H1 (cell line): ENCODE results near the gene ARF3. TPM values are rescaled to one million over a fixed set of nuclear protein-coding genes. Genes with fewer than 3 reads are reported as not detected.

Source experiments
- CTCF ChIA-PET: fragments of 300-600 bp; sonication (Branson Sonifier 250); formaldehyde crosslinking; loops from one replicate; lab custom pipeline; 2021; ENCODE audit not compliant: partially characterized antibody; lab: Charles Lee
- POLR2A ChIA-PET: fragments of 300-600 bp; sonication (Branson Sonifier 250); formaldehyde crosslinking; loops from one replicate; lab custom pipeline; 2021; ENCODE audit warnings: inconsistent platforms; ENCODE audit not compliant: partially characterized antibody; lab: Charles Lee
- DNase-seq, 2 experiments: peaks; one replicate each; pipeline versions ENCODE4 v3.0.0 to v3.0.0-alpha.2; 2010 to 2022; ENCODE audit warnings: low spot score in 2 of 2, low read depth in 1 of 2, mixed read lengths in 1 of 2
- FAIRE-seq: peaks from 2 replicates; lab custom pipeline; 2011; peaks lifted over from hg19 to GRCh38; lab: Jason Lieb, UNC
- H2AFZ ChIP-seq: 2 replicates; pipeline ENCODE4 v1.8.1; 2012; ENCODE audit warnings: low read length, inconsistent platforms
- H2AK5ac ChIP-seq: 2 replicates; pipeline ENCODE4 v1.6.1; 2013; ENCODE audit warnings: low read depth, low read length
- H2BK120ac ChIP-seq: replicated peaks from 2 replicates; pipeline ENCODE3; 2013; ENCODE audit warnings: low read depth, low read length, inconsistent platforms
- H2BK12ac ChIP-seq: 2 replicates; pipeline ENCODE4 v1.6.1; 2013; ENCODE audit warnings: low read depth, low read length
- H2BK15ac ChIP-seq: 2 replicates; pipeline ENCODE4 v1.6.1; 2013; ENCODE audit warnings: low read length
- H2BK20ac ChIP-seq: 2 replicates; pipeline ENCODE4 v1.6.1; 2013; ENCODE audit warnings: low read length
- H2BK5ac ChIP-seq: 2 replicates; pipeline ENCODE4 v1.6.1; 2013; ENCODE audit warnings: low read depth, low read length
- H3K14ac ChIP-seq: 2 replicates; pipeline ENCODE4 v1.6.1; 2013; ENCODE audit warnings: inconsistent platforms; ENCODE audit not compliant: insufficient read length
- H3K18ac ChIP-seq: 2 replicates; pipeline ENCODE4 v1.6.1; 2013; ENCODE audit warnings: low read length; ENCODE audit errors: extremely low read depth
- H3K23ac ChIP-seq: 2 replicates; pipeline ENCODE4 v1.6.1; 2013; ENCODE audit warnings: inconsistent platforms; ENCODE audit not compliant: insufficient read length
- H3K23me2 ChIP-seq: 2 replicates; pipeline ENCODE4 v1.6.1; 2013; ENCODE audit warnings: low read depth, low read length
- H3K27ac ChIP-seq: 2 replicates; pipeline ENCODE4 v1.6.1; 2011; ENCODE audit warnings: low read depth, low read length, inconsistent platforms
- H3K27me3 ChIP-seq, 4 experiments: replicated peaks in 1 of 4; 1 replicate in 1 of 4; 2 replicates in 3 of 4; pipeline versions ENCODE4 v1.6.1 to v1.8.1; 2011 to 2013; ENCODE audit warnings: low read length in 3 of 4, mild to moderate bottlenecking in 3 of 4, inconsistent platforms in 2 of 4, mixed read lengths in 2 of 4, moderate library complexity in 1 of 4; ENCODE audit not compliant: control insufficient read depth in 3 of 4, insufficient read depth in 3 of 4; ENCODE audit errors: extremely low read depth in 1 of 4
- H3K36me3 ChIP-seq, 4 experiments: 2 replicates each; pipeline versions ENCODE4 v1.6.1 to v1.8.1; 2011 to 2013; ENCODE audit warnings: mild to moderate bottlenecking in 4 of 4, low read length in 3 of 4, moderate library complexity in 2 of 4, control low read depth in 1 of 4, inconsistent platforms in 1 of 4; ENCODE audit not compliant: insufficient read depth in 4 of 4, control insufficient read depth in 2 of 4
- H3K4ac ChIP-seq: replicated peaks from 2 replicates; pipeline ENCODE3; 2013; ENCODE audit warnings: low read length, low read depth, mixed read lengths, inconsistent platforms; ENCODE audit not compliant: insufficient read length
- H3K4me1 ChIP-seq, 4 experiments: replicated peaks in 1 of 4; 1 replicate in 1 of 4; 2 replicates in 3 of 4; pipeline versions ENCODE4 v1.6.1 to v1.8.1; 2011 to 2013; ENCODE audit warnings: low read length in 3 of 4, inconsistent platforms in 2 of 4, mixed read lengths in 1 of 4; ENCODE audit not compliant: insufficient read depth in 4 of 4, control insufficient read depth in 3 of 4
- H3K4me2 ChIP-seq, 2 experiments: 2 replicates each; pipeline versions ENCODE4 v1.6.1 to v1.8.1; 2011 to 2013; ENCODE audit warnings: low read depth in 2 of 2, low read length in 2 of 2, control low read depth in 1 of 2, inconsistent platforms in 1 of 2, mild to moderate bottlenecking in 1 of 2; ENCODE audit not compliant: insufficient read depth in 1 of 2
- H3K4me3 ChIP-seq, 4 experiments: fragments of 200-600, 300-600 bp in 1 of 4; sonication (generic), shearing (Covaris generic), sonication (Bioruptor Twin) in 1 of 4; 2 replicates each; pipeline versions ENCODE4 v1.5.1 to v1.8.1; 2011 to 2016; ENCODE audit warnings: low read length in 4 of 4, low read depth in 3 of 4, control low read depth in 2 of 4, inconsistent platforms in 2 of 4, mild to moderate bottlenecking in 2 of 4, mixed read lengths in 1 of 4, moderate library complexity in 1 of 4; ENCODE audit not compliant: insufficient read depth in 2 of 4; ENCODE audit errors: extremely low read depth in 1 of 4
- H3K56ac ChIP-seq: replicated peaks from 2 replicates; pipeline ENCODE3; 2013; ENCODE audit warnings: low read depth, mild to moderate bottlenecking, mixed read lengths, low read length, inconsistent platforms; ENCODE audit not compliant: insufficient read length
- H3K79me1 ChIP-seq: 2 replicates; pipeline ENCODE4 v1.6.1; 2013; ENCODE audit warnings: low read depth, low read length, control low read depth
- H3K79me2 ChIP-seq, 2 experiments: 2 replicates each; pipeline versions ENCODE4 v1.6.1 to v1.8.1; 2012 to 2013; ENCODE audit warnings: low read length in 2 of 2, mild to moderate bottlenecking in 2 of 2, inconsistent platforms in 1 of 2; ENCODE audit not compliant: insufficient read depth in 2 of 2, control insufficient read depth in 1 of 2
- H3K9ac ChIP-seq, 4 experiments: replicated peaks in 1 of 4; 1 replicate in 1 of 4; 2 replicates in 3 of 4; pipeline versions ENCODE4 v1.6.1 to v1.8.1; 2011 to 2013; ENCODE audit warnings: low read depth in 3 of 4, low read length in 3 of 4, control low read depth in 2 of 4, mild to moderate bottlenecking in 2 of 4, moderate library complexity in 2 of 4, inconsistent platforms in 1 of 4; ENCODE audit errors: extremely low read depth in 1 of 4
- H3K9me3 ChIP-seq, 2 experiments: 2 replicates each; pipeline versions ENCODE4 v1.6.1 to v1.8.1; 2012 to 2013; ENCODE audit warnings: mild to moderate bottlenecking in 2 of 2, moderate library complexity in 2 of 2, control low read depth in 1 of 2, inconsistent platforms in 1 of 2, low read depth in 1 of 2, low read length in 1 of 2, mixed read lengths in 1 of 2; ENCODE audit not compliant: insufficient read depth in 2 of 2
- H4K20me1 ChIP-seq, 2 experiments: replicated peaks in 1 of 2; 2 replicates each; pipeline versions ENCODE3 to v1.8.1; 2011 to 2013; ENCODE audit warnings: inconsistent platforms in 2 of 2, low read length in 2 of 2, mild to moderate bottlenecking in 1 of 2; ENCODE audit not compliant: insufficient read depth in 2 of 2, control insufficient read depth in 1 of 2
- H4K5ac ChIP-seq: 2 replicates; pipeline ENCODE4 v1.6.1; 2013; ENCODE audit warnings: low read length, low read depth, mixed read lengths, inconsistent platforms; ENCODE audit not compliant: insufficient read length
- H4K8ac ChIP-seq: 2 replicates; pipeline ENCODE4 v1.8.0; 2013; ENCODE audit warnings: mild to moderate bottlenecking, moderate library complexity, low read length, inconsistent platforms; ENCODE audit not compliant: insufficient read depth; ENCODE audit errors: extremely low read depth
- H4K91ac ChIP-seq: replicated peaks from 2 replicates; pipeline ENCODE3; 2013; ENCODE audit warnings: low read length, mixed read lengths, inconsistent platforms; ENCODE audit not compliant: insufficient read length
- CEBPB ChIP-seq: IDR thresholded peaks from 2 replicates; pipeline ENCODE4 v1.6.1; 2012; ENCODE audit warnings: low read depth, low read length
- EZH2 ChIP-seq: fragments of 200-600 bp; sonication (generic); IDR thresholded peaks from 2 replicates; pipeline ENCODE4 v1.7.1; 2012; ENCODE audit warnings: low read depth, mild to moderate bottlenecking, moderate library complexity, low read length, inconsistent platforms; ENCODE audit not compliant: severe bottlenecking
- RBBP5 ChIP-seq: IDR thresholded peaks from 2 replicates; pipeline ENCODE4 v1.7.1; 2012; ENCODE audit warnings: low read depth, mild to moderate bottlenecking, inconsistent platforms, low read length, moderate library complexity, borderline replicate concordance
- SIN3A ChIP-seq, 2 experiments: IDR thresholded peaks in 1 of 2; conservative IDR thresholded peaks in 1 of 2; 2 replicates each; pipeline ENCODE4 v1.6.1; 2011 to 2012; ENCODE audit warnings: low read length in 2 of 2, improper control_type of control experiment in 1 of 2, low read depth in 1 of 2, mild to moderate bottlenecking in 1 of 2
- SIX5 ChIP-seq: IDR thresholded peaks from 2 replicates; pipeline ENCODE4 v1.6.1; 2011; ENCODE audit warnings: mild to moderate bottlenecking, low read depth, low read length
- WGBS, 2 experiments: shearing (Covaris generic) in 1 of 2; methylation state at CpG; one replicate each; pipeline versions ENCODE4 v1.1.6 to v1.1.7; 2013 to 2015; ENCODE audit warnings: low lambda C conversion rate in 2 of 2, mixed read lengths in 2 of 2, inconsistent platforms in 1 of 2, low coverage in 1 of 2, missing lambda C conversion rate in 1 of 2; ENCODE audit not compliant: insufficient replicate concordance in 2 of 2, insufficient coverage in 1 of 2, insufficient read length in 1 of 2; ENCODE audit errors: extremely low coverage in 1 of 2, missing lambda C conversion rate in 1 of 2; 5-methylcytosine and 5-hydroxymethylcytosine counted together
- polyA plus RNA-seq, 7 experiments: library from polyadenylated mRNA; depleted of rRNA in 3 of 7; stranded (reverse) in 5 of 7; unstranded in 2 of 7; fragments of >200 nt in 5 of 7; fragments of 200-250 nt in 2 of 7; gene quantifications; 1 replicate in 5 of 7; 2 replicates in 1 of 7; 4 replicates in 1 of 7; pipeline versions ENCODE4 v1.2.1 to v1.2.3, GENCODE V29; 2011 to 2013; ENCODE audit warnings: missing spikeins in 2 of 7, mixed read lengths in 2 of 7
- total RNA-seq: library from RNA; stranded (reverse); fragmentation: NEBNext Ultra II Directional; extraction: Animal tissue kit (Norgen Biotek cat#: 25700); gene quantifications from 2 replicates; pipeline ENCODE4 v1.2.1, GENCODE V29; 2021
- TF ChIP-seq, protein P1 (sequence below), 3 experiments: IDR thresholded peaks; 1 replicate in 2 of 3; 2 replicates in 1 of 3; pipeline versions ENCODE4 v1.5.1 to v1.6.1; 2011; ENCODE audit warnings: low read length in 3 of 3, mild to moderate bottlenecking in 3 of 3, inconsistent platforms in 2 of 3, low read depth in 1 of 3, moderate library complexity in 1 of 3; ENCODE audit not compliant: insufficient read depth in 1 of 3; ENCODE audit errors: control extremely low read depth in 1 of 3
- TF ChIP-seq, protein P2 (sequence below): IDR thresholded peaks from 2 replicates; pipeline ENCODE4 v1.6.1; 2012; ENCODE audit warnings: low read length, inconsistent platforms

ARF3 gene
- total and polyA plus RNA-seq, 2 of the 8 experiments (the other 6 are each of a cell fraction or from before 2014, with no cell fraction given), result 231 to 250 TPM

DNA sequence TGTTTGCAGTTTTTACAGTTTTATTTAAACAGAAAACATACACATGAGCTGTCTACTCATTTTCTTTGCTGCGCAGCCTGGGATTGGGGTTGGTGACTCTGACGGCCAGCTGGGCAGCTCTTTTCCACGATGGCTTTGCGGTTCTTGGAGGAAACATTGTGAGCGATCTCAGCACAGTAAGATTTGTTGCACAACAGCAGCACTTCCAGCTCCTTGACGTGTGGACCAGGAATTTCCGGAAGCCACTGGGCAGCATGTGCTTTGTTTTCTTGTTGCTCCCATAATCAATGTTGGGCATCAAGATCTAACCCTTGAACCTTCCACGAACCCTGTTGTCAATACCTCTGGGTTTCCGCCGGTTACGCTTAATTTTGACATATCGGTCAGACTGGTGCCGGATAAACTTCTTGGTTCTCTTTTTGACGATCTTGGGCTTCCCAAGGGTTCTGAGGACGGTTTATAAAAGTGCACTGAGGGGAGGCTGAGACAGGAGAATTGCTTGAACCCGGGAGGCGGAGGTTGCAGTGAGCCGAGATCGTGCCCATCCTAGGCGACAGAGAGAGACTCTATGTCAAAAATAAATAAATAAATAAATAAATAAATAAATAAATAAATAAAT is 53.8 kb downstream of the ARF3 start:
- Histone ChIP-seq H3K4me2 (peak overlapping the region in 1 of 2 experiments; percentile 40; a peak in 1 of 4 replicates), H3K14ac (no peak overlapping the region), H3K23me2 (no peaks in the 10 kb centered on the region; the same call in 1 of the 2 replicates), H2AFZ (no peak overlapping the region), H3K9me3 (no peaks in the 10 kb centered on the region), H3K4me3 (no peak overlapping the region), H2AK5ac (0 out of 2 replicates have a peak overlapping the region, but pooled peaks have one; percentile 6), H3K23ac (no peak overlapping the region), H3K27me3 (no peaks in the 10 kb centered on the region), H3K79me2 (no peaks in the 10 kb centered on the region), H2BK20ac (no peak overlapping the region), H4K8ac (peak overlapping the region; percentile 82; the same call in 1 of the 2 replicates), H3K27ac (no peak overlapping the region), H2BK15ac (no peak overlapping the region), H3K4ac (no peak overlapping the region), H2BK5ac (no peak overlapping the region), H2BK120ac (no peak overlapping the region), H4K5ac (no peak overlapping the region), H3K36me3 (no peaks in the 10 kb centered on the region), H4K91ac (no peak overlapping the region), H4K20me1 (no peaks in the 10 kb centered on the region), H2BK12ac (no peak overlapping the region), H3K79me1 (no peaks in the 10 kb centered on the region), H3K4me1 (0 out of 7 replicates have a peak, but pooled peaks cover 0 to 2% (median 0%) of the 10 kb centered on the region in 4 experiments), H3K9ac (no peak overlapping the region), H3K18ac (no peak overlapping the region), H3K56ac (no peak overlapping the region)
- CTCF ChIA-PET, result interaction anchor here (0.8 to 6.8 kb wide), 32 partner anchors 9 to 150 kb away, joined by 3 to 79 read pairs (median 5); partner anchors contain the start of genes DDX23, FKBP11, RND1 and WNT1
- POLR2A ChIA-PET, result interaction anchor here (0.9 to 4.5 kb wide), 8 partner anchors 9 to 51 kb away, joined by 3 to 21 read pairs (median 4); partner anchors contain the start of genes DDX23, FKBP11 and RND1
- WGBS, 2 experiments, result 73% methylated on average over 20 of the region's 20 CpGs; no CpG with 5 or more reads in 1 of the 2 experiments
- no peak for FAIRE-seq
- DNase-seq, result no peak
- TF ChIP-seq EZH2 (no peak), SIX5 (no peak), SIN3A (conservative IDR thresholded peaks at IDR 0.05 in 1 of 2, IDR thresholded peaks at IDR 0.05 in 1 of 2; ENCODE audit: low read depth in 1 of 2, low read length in 2 of 2) (no peak), RBBP5 (no peak), CEBPB (peak; percentile 12; the same call in 1 of the 2 replicates)
- TF ChIP-seq, protein P1, sequence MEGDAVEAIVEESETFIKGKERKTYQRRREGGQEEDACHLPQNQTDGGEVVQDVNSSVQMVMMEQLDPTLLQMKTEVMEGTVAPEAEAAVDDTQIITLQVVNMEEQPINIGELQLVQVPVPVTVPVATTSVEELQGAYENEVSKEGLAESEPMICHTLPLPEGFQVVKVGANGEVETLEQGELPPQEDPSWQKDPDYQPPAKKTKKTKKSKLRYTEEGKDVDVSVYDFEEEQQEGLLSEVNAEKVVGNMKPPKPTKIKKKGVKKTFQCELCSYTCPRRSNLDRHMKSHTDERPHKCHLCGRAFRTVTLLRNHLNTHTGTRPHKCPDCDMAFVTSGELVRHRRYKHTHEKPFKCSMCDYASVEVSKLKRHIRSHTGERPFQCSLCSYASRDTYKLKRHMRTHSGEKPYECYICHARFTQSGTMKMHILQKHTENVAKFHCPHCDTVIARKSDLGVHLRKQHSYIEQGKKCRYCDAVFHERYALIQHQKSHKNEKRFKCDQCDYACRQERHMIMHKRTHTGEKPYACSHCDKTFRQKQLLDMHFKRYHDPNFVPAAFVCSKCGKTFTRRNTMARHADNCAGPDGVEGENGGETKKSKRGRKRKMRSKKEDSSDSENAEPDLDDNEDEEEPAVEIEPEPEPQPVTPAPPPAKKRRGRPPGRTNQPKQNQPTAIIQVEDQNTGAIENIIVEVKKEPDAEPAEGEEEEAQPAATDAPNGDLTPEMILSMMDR (IDR thresholded peaks at IDR 0.05; ENCODE audit: control extremely low read depth in 1 of 3, insufficient read depth in 1 of 3, low read depth in 1 of 3, low read length in 3 of 3), result no peak
- TF ChIP-seq, protein P2, sequence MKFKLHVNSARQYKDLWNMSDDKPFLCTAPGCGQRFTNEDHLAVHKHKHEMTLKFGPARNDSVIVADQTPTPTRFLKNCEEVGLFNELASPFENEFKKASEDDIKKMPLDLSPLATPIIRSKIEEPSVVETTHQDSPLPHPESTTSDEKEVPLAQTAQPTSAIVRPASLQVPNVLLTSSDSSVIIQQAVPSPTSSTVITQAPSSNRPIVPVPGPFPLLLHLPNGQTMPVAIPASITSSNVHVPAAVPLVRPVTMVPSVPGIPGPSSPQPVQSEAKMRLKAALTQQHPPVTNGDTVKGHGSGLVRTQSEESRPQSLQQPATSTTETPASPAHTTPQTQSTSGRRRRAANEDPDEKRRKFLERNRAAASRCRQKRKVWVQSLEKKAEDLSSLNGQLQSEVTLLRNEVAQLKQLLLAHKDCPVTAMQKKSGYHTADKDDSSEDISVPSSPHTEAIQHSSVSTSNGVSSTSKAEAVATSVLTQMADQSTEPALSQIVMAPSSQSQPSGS, result no peak
